Spinal cord (tissue), 10 donors: ENCODE data around the gene IL10RA. TPM values are rescaled to one million over a fixed set of nuclear protein-coding genes. Genes with fewer than 3 reads are reported as not detected.
A peak's percentile ranks its signal among the peaks of the same experiment; 100 is the strongest.
"Not testable (repeated sequence)": the region's sequence is repeated elsewhere in the genome, so short reads cannot be mapped to it uniquely, and the experiment has no call there.

ENCODE experiments used
- DNase-seq, 6 donors: peaks; one replicate each; pipeline versions ENCODE4 v3.0.0 to v3.0.0-alpha.2; 2013 to 2015; ENCODE audit warnings: low spot score in 6 of 6, low read depth in 4 of 6
- H3K27ac ChIP-seq: one replicate; pipeline ENCODE4 v1.5.1; 2013; ENCODE audit warnings: low read depth, low read length, control low read depth
- H3K27me3 ChIP-seq: one replicate; pipeline ENCODE4 v1.6.1; 2013; ENCODE audit warnings: low read length; ENCODE audit not compliant: control insufficient read depth, insufficient read depth
- H3K36me3 ChIP-seq: one replicate; pipeline ENCODE4 v1.6.1; 2013; ENCODE audit warnings: low read length; ENCODE audit not compliant: control insufficient read depth, insufficient read depth
- H3K4me1 ChIP-seq: one replicate; pipeline ENCODE4 v1.6.1; 2013; ENCODE audit warnings: low read length; ENCODE audit not compliant: control insufficient read depth, insufficient read depth
- H3K4me3 ChIP-seq: one replicate; pipeline ENCODE4 v1.5.1; 2013; ENCODE audit warnings: low read depth, low read length, control low read depth
- H3K9me3 ChIP-seq: one replicate; pipeline ENCODE4 v1.6.1; 2013; ENCODE audit warnings: low read length; ENCODE audit not compliant: control insufficient read depth, insufficient read depth
- WGBS: methylation state at CpG from one replicate; pipeline ENCODE4 v1.1.5; 2013; ENCODE audit warnings: missing lambda C conversion rate; ENCODE audit not compliant: insufficient coverage; 5-methylcytosine and 5-hydroxymethylcytosine counted together
- polyA plus RNA-seq, 2 donors: library from polyadenylated mRNA; unstranded; fragments of 120-200 nt; gene quantifications; one replicate each; pipeline ENCODE4 v1.2.1, GENCODE V29; 2013; ENCODE audit not compliant: insufficient read length in 2 of 2
- total RNA-seq, 2 donors: library from RNA; depleted of rRNA in 1 of 2; stranded (reverse); fragments of 120-200 nt in 1 of 2; fragments of >200 nt in 1 of 2; gene quantifications; one replicate each; pipeline versions ENCODE4 v1.2.3 to v1.2.4, GENCODE V29; 2013 to 2014
- donor health status: healthy.

IL10RA gene
- total and polyA plus RNA-seq, 4 donors: 2.9 to 7.2 (median 5.2) TPM

DNA sequence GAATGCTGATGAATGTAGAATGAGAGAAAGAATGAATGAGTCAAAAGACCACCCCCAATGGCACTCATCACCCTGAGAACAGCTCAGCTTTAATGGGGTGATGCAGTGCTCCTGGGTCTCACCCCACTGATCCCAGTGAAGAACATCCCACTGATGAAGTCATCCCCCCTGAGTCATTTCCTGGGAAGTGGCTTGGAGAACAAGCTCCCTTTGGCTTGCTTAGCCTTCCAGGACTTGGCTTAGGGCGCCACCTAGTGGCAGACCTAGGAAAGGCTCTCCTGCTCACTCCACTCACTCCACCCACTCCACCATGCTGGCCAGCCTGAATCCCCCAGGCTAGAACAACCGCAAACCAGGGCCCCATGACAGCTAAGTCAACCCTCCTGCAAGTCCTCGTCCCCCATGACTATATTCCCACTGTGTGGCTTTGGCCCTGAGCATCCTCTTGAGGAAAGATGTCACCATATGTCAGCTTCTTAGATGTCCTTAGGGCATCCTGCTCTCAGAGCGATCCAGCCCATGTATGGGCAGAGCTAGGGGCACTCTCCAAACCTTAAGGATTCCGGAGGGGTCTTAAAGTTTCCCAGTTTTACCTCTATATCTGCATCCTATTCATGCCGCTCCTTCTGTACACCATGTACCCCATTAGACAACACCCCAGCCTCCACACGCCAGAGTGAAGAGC is 39.2 kb upstream of the IL10RA start:
- Histone ChIP-seq H3K27me3 (no peaks in the 10 kb centered on the region), H3K27ac (no peak overlapping the region), H3K4me3 (no peak overlapping the region), H3K36me3 (no peaks in the 10 kb centered on the region), H3K9me3 (no peaks in the 10 kb centered on the region), H3K4me1 (no peaks in the 10 kb centered on the region)
- DNase-seq: peak; percentile 55 to 96 (median 82)
- WGBS: 33% methylated on average over 5 of the region's 7 CpGs

DNA sequence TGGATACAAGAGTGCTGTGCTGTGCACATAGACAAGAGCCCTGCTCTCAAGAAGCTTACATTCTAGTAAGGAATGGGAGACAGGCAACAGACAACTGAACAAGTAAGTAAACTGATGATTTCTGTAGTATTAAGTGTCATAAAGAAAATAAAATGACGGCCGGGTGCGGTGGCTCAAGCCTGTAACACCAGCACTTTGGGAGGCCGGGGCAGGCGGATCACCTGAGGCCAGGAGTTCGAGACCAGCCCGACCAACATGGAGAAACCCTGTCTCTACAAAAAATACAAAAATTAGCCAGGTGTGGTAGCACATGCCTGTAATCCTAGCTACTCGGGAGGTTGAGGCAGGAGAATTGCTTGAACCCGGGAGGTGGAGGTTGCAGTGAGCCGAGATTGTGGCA is 38.4 kb upstream of the IL10RA start:
- not testable (repeated sequence) for H3K27ac ChIP-seq, H3K27me3 ChIP-seq, H3K9me3 ChIP-seq, H3K36me3 ChIP-seq, H3K4me3 ChIP-seq, H3K4me1 ChIP-seq, DNase-seq
- WGBS: 80% methylated on average over 4 of the region's 10 CpGs

DNA sequence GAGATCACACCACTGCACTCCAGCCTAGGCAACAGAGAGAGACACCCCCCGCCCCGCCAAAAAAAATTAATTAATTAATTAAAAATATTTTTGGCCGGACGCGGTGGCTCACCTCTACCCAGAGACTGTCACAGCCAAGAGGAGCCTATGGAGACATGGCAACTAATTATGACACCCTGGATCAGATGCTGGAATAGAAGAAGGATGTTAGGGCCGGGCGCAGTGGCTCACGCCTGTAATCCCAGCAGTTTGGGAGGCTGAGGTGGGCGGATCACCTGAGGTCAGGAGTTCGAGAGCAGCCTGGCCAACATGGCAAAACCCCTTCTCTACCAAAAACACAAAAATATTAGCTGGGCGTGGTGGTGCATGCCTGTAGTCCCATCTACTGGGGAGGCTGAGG is 37.7 kb upstream of the IL10RA start:
- not testable (repeated sequence) for H3K9me3 ChIP-seq, H3K4me1 ChIP-seq, H3K27ac ChIP-seq, H3K4me3 ChIP-seq, H3K36me3 ChIP-seq, DNase-seq, H3K27me3 ChIP-seq
- 80% methylated on average over 1 of the region's 11 CpGs for WGBS

DNA sequence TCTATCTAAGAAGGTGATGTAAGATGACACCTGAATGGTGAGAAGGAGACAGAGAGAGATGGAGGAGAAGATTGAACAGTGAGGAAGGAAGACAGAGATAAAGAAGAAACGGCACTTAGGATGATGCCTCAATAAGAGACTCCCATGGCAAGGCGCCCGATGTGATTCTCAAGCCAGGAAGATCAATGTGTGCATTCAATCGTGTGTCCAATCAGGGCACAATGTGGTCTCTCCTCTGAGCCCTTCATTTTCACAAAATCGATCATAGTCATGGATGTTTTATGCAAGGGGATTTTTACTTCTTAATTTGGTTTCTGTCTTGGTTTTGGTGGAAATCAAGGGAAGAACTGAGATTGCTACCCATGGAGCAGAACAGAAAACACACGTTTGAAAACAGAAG is 37.1 kb upstream of the IL10RA start:
- peak in 1 of 6 donors; percentile 31 for DNase-seq
- Histone ChIP-seq H3K9me3 (no peaks in the 10 kb centered on the region), H3K27ac (no peak overlapping the region), H3K36me3 (no peaks in the 10 kb centered on the region), H3K4me1 (no peaks in the 10 kb centered on the region), H3K4me3 (no peak overlapping the region), H3K27me3 (no peaks in the 10 kb centered on the region)
- WGBS: 50% methylated on average over 5 of the region's 6 CpGs

DNA sequence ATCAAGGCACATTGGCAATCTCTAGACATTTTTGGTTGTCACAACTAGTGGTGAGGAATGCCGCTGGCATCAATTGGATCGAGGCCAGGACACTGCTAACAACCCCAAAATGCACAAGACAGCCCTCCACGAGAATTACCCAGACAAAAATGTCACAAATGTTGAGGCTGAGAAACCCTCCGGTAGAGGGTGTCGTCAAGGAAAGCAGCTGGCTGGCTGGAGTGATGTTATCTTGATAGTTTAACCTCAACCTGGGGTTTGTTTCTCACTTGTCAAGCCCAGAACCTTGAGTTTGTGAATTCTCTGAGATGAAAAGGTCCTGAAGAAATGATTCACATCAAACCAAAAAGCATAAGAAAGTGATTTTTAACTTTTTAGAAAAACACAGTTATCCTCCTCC is 35.9 kb upstream of the IL10RA start:
- no peaks in the 10 kb centered on the region for H3K27me3 ChIP-seq
- H3K4me3 ChIP-seq: no peak overlapping the region
- no CpG with 5 or more reads among the region's 5 CpGs for WGBS
- H3K4me1 ChIP-seq: no peaks in the 10 kb centered on the region
- no peak overlapping the region for H3K27ac ChIP-seq
- DNase-seq: no peak
- no peaks in the 10 kb centered on the region for H3K36me3 ChIP-seq
- H3K9me3 ChIP-seq: no peaks in the 10 kb centered on the region

DNA sequence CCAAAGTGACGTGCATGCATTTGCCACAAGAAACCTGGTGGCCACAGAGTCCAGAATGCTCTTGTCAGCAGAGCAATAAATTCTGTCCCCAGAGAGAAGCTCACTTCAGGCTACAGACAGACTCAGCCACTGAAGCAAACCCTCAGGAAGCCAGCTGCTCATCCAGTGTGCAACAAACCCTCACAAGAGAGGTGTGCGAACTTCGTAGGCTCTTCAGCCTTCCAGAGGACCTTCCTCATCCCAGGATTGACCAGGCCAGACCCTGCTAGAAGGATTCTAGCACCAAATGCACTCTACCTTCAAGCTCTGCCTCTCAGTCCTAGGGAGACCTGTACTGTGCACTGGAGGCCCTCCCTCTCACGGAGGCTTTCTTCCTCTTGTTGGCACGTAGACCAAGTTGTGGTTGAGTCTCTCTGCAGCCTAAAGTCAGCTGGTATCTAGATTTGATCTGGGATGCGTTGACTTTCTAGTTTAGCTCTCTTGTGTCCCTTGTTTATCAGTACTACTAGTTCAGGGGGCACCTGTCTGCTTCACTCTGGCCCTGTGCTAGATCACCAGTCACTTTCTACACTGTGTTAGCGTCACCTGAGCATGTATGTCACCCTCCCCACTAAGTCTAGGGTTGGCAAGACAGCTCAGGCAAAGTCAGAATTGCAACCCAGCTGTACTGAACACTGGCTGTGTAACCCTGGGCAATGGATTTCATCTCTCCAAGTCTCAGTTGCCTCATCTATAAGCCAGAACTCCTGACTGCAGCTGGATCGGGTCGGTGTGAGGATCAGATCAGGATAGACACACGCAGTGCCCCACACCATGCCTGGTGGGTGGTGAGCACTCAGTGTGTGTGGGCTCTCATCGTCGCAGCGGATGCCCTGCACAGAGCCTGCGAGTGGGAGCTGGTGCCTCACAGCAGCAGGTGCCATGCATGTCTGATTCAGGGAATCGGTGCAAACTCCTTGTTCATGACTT is 34.9 kb upstream of the IL10RA start:
- DNase-seq: no peak
- Histone ChIP-seq H3K4me3 (no peak overlapping the region), H3K27me3 (no peaks in the 10 kb centered on the region), H3K27ac (no peak overlapping the region), H3K36me3 (no peaks in the 10 kb centered on the region), H3K4me1 (no peaks in the 10 kb centered on the region), H3K9me3 (no peaks in the 10 kb centered on the region)
- 85% methylated on average over 14 of the region's 15 CpGs for WGBS

DNA sequence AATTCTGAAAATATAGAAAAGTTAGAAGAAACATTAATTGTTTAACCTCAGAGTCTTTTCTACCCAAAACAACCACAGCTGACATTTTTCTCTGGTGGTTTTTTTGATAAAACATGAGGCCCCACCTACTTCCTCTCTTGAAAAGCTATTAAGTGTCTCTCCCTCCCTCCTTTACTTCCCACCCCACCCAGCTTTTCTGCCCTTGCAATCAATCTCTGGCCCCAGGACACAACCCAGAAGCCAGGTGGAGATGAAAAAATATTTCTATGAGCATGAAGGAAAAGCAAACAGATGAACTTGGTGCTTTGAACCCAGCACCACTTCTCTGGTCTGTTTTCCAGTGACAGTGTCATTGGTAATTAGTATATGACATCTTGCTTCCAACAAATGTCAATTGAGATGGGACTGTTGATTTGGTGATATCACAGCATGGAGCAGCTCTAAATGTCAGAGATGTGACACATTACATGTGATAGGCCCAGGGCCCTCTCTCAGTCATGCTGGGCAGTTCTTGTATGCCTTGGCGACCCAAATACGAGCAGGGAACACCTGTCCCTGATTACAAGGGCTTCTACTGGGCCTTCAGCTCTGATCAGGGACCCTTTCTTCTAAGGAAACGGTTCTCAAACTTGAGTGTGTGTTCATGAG is 33.0 kb upstream of the IL10RA start:
- Histone ChIP-seq H3K27ac (no peak overlapping the region), H3K9me3 (peaks cover 2% of the 10 kb centered on the region), H3K36me3 (no peaks in the 10 kb centered on the region), H3K4me3 (no peak overlapping the region), H3K4me1 (no peaks in the 10 kb centered on the region), H3K27me3 (no peaks in the 10 kb centered on the region)
- DNase-seq: no peak
- 83% methylated on average over 2 of the region's 3 CpGs for WGBS

DNA sequence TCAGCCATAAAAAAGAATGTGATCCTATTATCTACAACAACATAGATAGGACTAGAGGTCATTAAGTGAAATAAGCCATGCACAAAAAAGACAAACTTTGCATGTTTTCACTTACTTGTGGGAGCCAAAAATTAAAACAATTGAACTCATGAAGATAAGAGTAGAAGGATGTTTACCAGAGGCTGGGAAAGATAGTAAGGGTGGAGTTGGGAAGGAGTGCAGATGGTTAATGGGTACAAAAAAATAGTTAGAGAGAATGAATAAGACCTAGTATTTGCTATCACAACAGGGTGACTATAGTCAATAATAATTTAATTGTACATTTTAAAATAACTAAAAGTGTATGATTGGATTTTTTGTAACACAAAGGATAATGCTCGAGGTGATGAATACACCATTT is 27.2 kb upstream of the IL10RA start:
- no CpG with 5 or more reads among the region's 1 CpG for WGBS
- H3K36me3 ChIP-seq: no peaks in the 10 kb centered on the region
- no peaks in the 10 kb centered on the region for H3K4me1 ChIP-seq
- H3K9me3 ChIP-seq: peaks cover 2% of the 10 kb centered on the region
- DNase-seq: no peak
- no peak overlapping the region for H3K27ac ChIP-seq
- H3K4me3 ChIP-seq: no peak overlapping the region
- no peaks in the 10 kb centered on the region for H3K27me3 ChIP-seq

DNA sequence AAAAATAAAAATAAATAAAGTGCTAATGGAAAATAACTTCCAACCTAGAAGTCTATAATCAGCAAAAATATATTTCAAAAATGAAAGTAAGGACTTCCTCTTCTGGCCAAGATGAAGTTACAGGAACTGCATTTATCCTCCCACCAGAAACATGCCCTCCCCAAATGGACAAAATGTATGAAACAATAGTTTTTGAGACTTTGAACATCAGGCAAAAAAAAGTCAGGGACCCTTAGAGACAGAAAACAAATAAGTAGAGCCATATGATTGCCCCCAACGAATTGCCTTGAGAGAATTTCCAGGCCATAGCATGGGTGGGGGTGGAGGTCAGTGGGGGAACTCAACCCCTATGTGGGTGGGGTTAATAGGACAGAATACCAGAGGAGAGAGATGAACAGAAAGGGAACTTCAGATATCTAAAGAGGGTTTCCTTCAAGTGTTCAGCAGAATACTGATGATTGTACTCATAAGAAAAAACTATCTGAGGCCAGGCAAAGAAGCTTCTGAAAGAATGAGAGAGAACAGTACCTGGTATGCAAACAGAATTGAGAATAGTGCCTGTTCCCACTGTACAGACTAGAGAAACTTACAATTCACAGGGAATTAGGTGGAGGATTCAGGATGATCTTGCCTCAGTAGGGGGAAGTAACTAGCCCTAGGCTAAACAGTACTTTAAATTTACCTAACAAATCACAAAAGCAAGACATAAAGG is 26.6 kb upstream of the IL10RA start:
- DNase-seq: no peak
- Histone ChIP-seq H3K9me3 (peaks cover 2% of the 10 kb centered on the region), H3K27me3 (no peaks in the 10 kb centered on the region), H3K4me3 (no peak overlapping the region), H3K27ac (no peak overlapping the region), H3K36me3 (no peaks in the 10 kb centered on the region), H3K4me1 (no peaks in the 10 kb centered on the region)
- 33% methylated on average over 1 of the region's 1 CpG for WGBS
